Hematopoietic multipotent progenitor cell treated with erythropoietin and hydrocortisone succinate and interleukin-3 and kit ligand, for 6 days (in vitro differentiated cells): Measurements from ENCODE around the gene ADARB1.

Experiments used
- DNase-seq: peaks from one replicate; pipeline ENCODE4 v3.0.0-alpha.2; 2015

Gene ADARB1

GRCh38 chr21:45039317-45040156, 34.8 kb upstream of the ADARB1 start:
- DNase-seq, result no peak

- no peak for DNase-seq
Measured at GRCh38 chr21:45040157-45040711, 34.1 kb upstream of the ADARB1 start.

- no peak for DNase-seq
Measured at GRCh38 chr21:45040739-45041138, 33.6 kb upstream of the ADARB1 start.

- DNase-seq, result no peak
Measured at GRCh38 chr21:45041351-45041805, 33.0 kb upstream of the ADARB1 start.

- DNase-seq, result no peak
Measured at GRCh38 chr21:45041984-45042663, 32.3 kb upstream of the ADARB1 start.

- DNase-seq, result no peak
Measured at GRCh38 chr21:45042664-45043161, 31.7 kb upstream of the ADARB1 start.

- DNase-seq, result no peak
Measured at GRCh38 chr21:45043541-45044020, 30.8 kb upstream of the ADARB1 start.

GRCh38 chr21:45045481-45045880, 28.9 kb upstream of the ADARB1 start:
- no peak for DNase-seq

GRCh38 chr21:45047257-45047656, 27.1 kb upstream of the ADARB1 start:
- DNase-seq, result no peak

- DNase-seq, result no peak
Measured at GRCh38 chr21:45048026-45048698, 26.2 kb upstream of the ADARB1 start.

GRCh38 chr21:45048968-45049367, 25.4 kb upstream of the ADARB1 start:
- no peak for DNase-seq

GRCh38 chr21:45049714-45050344, 24.6 kb upstream of the ADARB1 start:
- DNase-seq, result no peak

GRCh38 chr21:45050345-45050796, 24.0 kb upstream of the ADARB1 start:
- DNase-seq, result no peak

GRCh38 chr21:45050797-45051489, 23.4 kb upstream of the ADARB1 start:
- no peak for DNase-seq

GRCh38 chr21:45051580-45052434, 22.6 kb upstream of the ADARB1 start:
- DNase-seq, result no peak

- DNase-seq, result no peak
Measured at GRCh38 chr21:45052960-45053359, 21.4 kb upstream of the ADARB1 start.

- DNase-seq, result no peak
Measured at GRCh38 chr21:45053561-45054226, 20.7 kb upstream of the ADARB1 start.

GRCh38 chr21:45054227-45054926, 20.0 kb upstream of the ADARB1 start:
- no peak for DNase-seq

- DNase-seq, result no peak
Measured at GRCh38 chr21:45054927-45055612, 19.3 kb upstream of the ADARB1 start.
